HepG2 (cell line): ENCODE results near the gene HSPA5. TPM values are rescaled to one million over a fixed set of nuclear protein-coding genes. Genes with fewer than 3 reads are reported as not detected.

Experiments used
- CREM ChIP-seq, 2 experiments: sonication (generic) in 1 of 2; formaldehyde crosslinking in 1 of 2; IDR thresholded peaks; 2 replicates each; pipeline versions ENCODE4 v1.4.0 to v1.6.1; 2016 to 2020; ENCODE audit warnings: antibody characterized with exemption in 1 of 2, mild to moderate bottlenecking in 1 of 2, missing genetic modification reagents in 1 of 2
- ELF3 ChIP-seq: IDR thresholded peaks from 2 replicates; pipeline ENCODE4 v1.6.1; 2016; ENCODE audit warnings: missing genetic modification reagents, missing compliant biosample characterization
- KLF6 ChIP-seq: IDR thresholded peaks from 2 replicates; pipeline ENCODE4 v1.8.0; 2016; ENCODE audit warnings: missing biosample characterization, missing genetic modification reagents
- LRRFIP1 ChIP-seq: sonication (generic); formaldehyde crosslinking; conservative IDR thresholded peaks from 2 replicates; pipeline ENCODE4 v1.4.0; 2020; ENCODE audit warnings: missing genetic modification reagents
- MBD4 ChIP-seq: IDR thresholded peaks from 2 replicates; pipeline ENCODE4 v1.6.1; 2012; ENCODE audit warnings: low read length, inconsistent platforms, borderline replicate concordance
- TOE1 ChIP-seq: sonication (generic); formaldehyde crosslinking; IDR thresholded peaks from 2 replicates; pipeline ENCODE4 v1.4.0; 2020; ENCODE audit warnings: mild to moderate bottlenecking, missing genetic modification reagents
- USF2 ChIP-seq, 2 experiments: sonication (generic) in 1 of 2; formaldehyde crosslinking in 1 of 2; IDR thresholded peaks; 2 replicates each; pipeline versions ENCODE4 v1.5.1 to v1.6.1; 2011 to 2020; ENCODE audit warnings: borderline replicate concordance in 1 of 2, low read depth in 1 of 2, low read length in 1 of 2, mild to moderate bottlenecking in 1 of 2, missing genetic modification reagents in 1 of 2, moderate library complexity in 1 of 2
- ZBTB49 ChIP-seq: sonication (generic); formaldehyde crosslinking; IDR thresholded peaks from 2 replicates; pipeline ENCODE4 v1.4.0; 2020; ENCODE audit warnings: missing genetic modification reagents, borderline replicate concordance
- ZNF136 ChIP-seq: sonication (generic); formaldehyde crosslinking; IDR thresholded peaks from 2 replicates; pipeline ENCODE4 v1.8.1; 2022; ENCODE audit warnings: low read depth, mild to moderate bottlenecking, moderate library complexity, missing genetic modification reagents
- ZNF234 ChIP-seq: sonication (generic); formaldehyde crosslinking; conservative IDR thresholded peaks from 2 replicates; pipeline ENCODE4 v1.5.1; 2020; ENCODE audit warnings: mild to moderate bottlenecking, missing genetic modification reagents
- ZNF292 ChIP-seq: sonication (generic); formaldehyde crosslinking; IDR thresholded peaks from 2 replicates; pipeline ENCODE4 v1.8.1; 2022; ENCODE audit warnings: mild to moderate bottlenecking, low read depth, missing genetic modification reagents, borderline replicate concordance
- ZNF446 ChIP-seq: sonication (generic); formaldehyde crosslinking; IDR thresholded peaks from 2 replicates; pipeline ENCODE4 v1.5.0; 2020; ENCODE audit warnings: mild to moderate bottlenecking, missing genetic modification reagents
- ZNF574 ChIP-seq: sonication (generic); formaldehyde crosslinking; IDR thresholded peaks from 2 replicates; pipeline ENCODE4 v1.4.0; 2020; ENCODE audit warnings: missing genetic modification reagents
- ZNF792 ChIP-seq: IDR thresholded peaks from 2 replicates; pipeline ENCODE4 v1.6.1; 2016
- polyA plus RNA-seq, 8 experiments: library from polyadenylated mRNA; depleted of rRNA in 3 of 8; stranded (reverse) in 7 of 8; unstranded in 1 of 8; fragments of >200 nt; fragmentation: Illumina TruSeq in 4 of 8; extraction: Trizol in 4 of 8; gene quantifications; 2 replicates each; pipeline versions ENCODE4 v1.2.1 to v1.2.3, GENCODE V29; 2011 to 2016; ENCODE audit warnings: low read depth in 4 of 8, missing spikeins in 1 of 8, mixed read lengths in 1 of 8; ENCODE audit not compliant: insufficient read depth in 1 of 8
- total RNA-seq, 5 experiments: library from RNA; depleted of rRNA; stranded (reverse); fragments of >200 nt; fragmentation: Illumina TruSeq; extraction: Trizol; gene quantifications; 2 replicates each; pipeline ENCODE4 v1.2.3, GENCODE V29; 2016; ENCODE audit warnings: low read depth in 1 of 5

The HSPA5 gene
- total and polyA plus RNA-seq, 2 of the 13 experiments (the other 11 are each of a cell fraction or from before 2014, with no cell fraction given), result 201 to 206 TPM

- TF ChIP-seq ZNF574 (CRISPR knock-in tag) (peak; percentile 61; the same call in 1 of the 2 replicates), ZBTB49 (no peak), ZNF792 (CRISPR knock-in tag) (peak; percentile 90), ELF3 (0 out of 2 replicates have a peak, but pooled peaks have one; percentile 24), TOE1 (no peak), ZNF136 (CRISPR knock-in tag) (no peak; the same call in 1 of the 2 replicates), USF2 (IDR thresholded peaks at IDR 0.05; ENCODE audit: low read depth, low read length) (0 out of 2 replicates have a peak, but pooled peaks have one; percentile 8), USF2 (CRISPR knock-in tag; IDR thresholded peaks at IDR 0.05; ENCODE audit: borderline replicate concordance) (peak; percentile 47; the same call in 1 of the 2 replicates), LRRFIP1 (CRISPR knock-in tag) (no peak), ZNF234 (CRISPR knock-in tag) (no peak), ZNF446 (CRISPR knock-in tag) (peak; percentile 76), ZNF292 (CRISPR knock-in tag) (0 out of 2 replicates have a peak, but pooled peaks have one; percentile 67), MBD4 (no peak), KLF6 (peak; percentile 44; the same call in 1 of the 2 replicates), CREM (IDR thresholded peaks at IDR 0.05) (peak; percentile 97), CREM (CRISPR knock-in tag; IDR thresholded peaks at IDR 0.05) (no peak)
Observed at GRCh38 chr9:125241000-125241862, at the start of gene HSPA5 (continued).
